HepG2 (cell line): ENCODE data around the gene NAP1L1. TPM values are rescaled to one million over a fixed set of nuclear protein-coding genes. Genes with fewer than 3 reads are reported as not detected.

ENCODE experiments used
- ATAC-seq: fragments of 200-7000 bp; cut with Tn5 transposase; 3 replicates; pipeline ENCODE4 v1.9.1; 2020; ENCODE audit warnings: mild to moderate bottlenecking, moderate library complexity
- BruUV-seq: library from RNA; stranded (reverse); fragments of 400-500 nt; replicated peaks from 2 replicates; lab custom pipeline; 2021; lab: Mats Ljungman, UMichigan
- CTCF ChIA-PET: fragments of 300-600 bp; formaldehyde crosslinking; extraction: SDS; loops from one replicate; lab custom pipeline; 2021; ENCODE audit warnings: low total read pairs, inconsistent platforms, low intra/inter-chr PET ratio; lab: Yijun Ruan, JAX
- POLR2A ChIA-PET: fragments of 350-600 bp; sonication (Branson Sonifier 250); formaldehyde crosslinking; loops from one replicate; lab custom pipeline; 2020; ENCODE audit warnings: antibody characterized with exemption, inconsistent platforms; lab: Yijun Ruan, JAX
- DNase-seq: peaks from one replicate; pipeline ENCODE4 v3.0.0-alpha.2; 2015; ENCODE audit warnings: low spot score
- FAIRE-seq: peaks from 3 replicates; lab custom pipeline; 2011; peaks lifted over from hg19 to GRCh38; lab: Jason Lieb, UNC
- H2AFZ ChIP-seq: one replicate; pipeline ENCODE4 v1.6.1; 2011; ENCODE audit warnings: low read length, inconsistent platforms
- H3K27ac ChIP-seq: fragments of 300-600 bp; 3 replicates; pipeline ENCODE4 v1.8.0; 2011; ENCODE audit warnings: mixed run types, mild to moderate bottlenecking, mixed read lengths, low read length, inconsistent platforms; ENCODE audit not compliant: insufficient read depth; ENCODE audit errors: extremely low read length
- H3K27me3 ChIP-seq, 2 experiments: fragments of 200-600 bp in 1 of 2; 2 replicates in 1 of 2; 3 replicates in 1 of 2; pipeline versions ENCODE4 v1.6.0 to v1.8.0; 2011; ENCODE audit warnings: low read length in 2 of 2, mild to moderate bottlenecking in 2 of 2, moderate library complexity in 2 of 2, inconsistent platforms in 1 of 2; ENCODE audit not compliant: insufficient read depth in 2 of 2, control insufficient read depth in 1 of 2
- H3K36me3 ChIP-seq, 2 experiments: fragments of 200-600 bp in 1 of 2; replicated peaks in 1 of 2; 2 replicates in 1 of 2; 3 replicates in 1 of 2; pipeline versions ENCODE4 v1.5.1 to v1.8.0; 2011; ENCODE audit warnings: low read length in 2 of 2, inconsistent platforms in 1 of 2; ENCODE audit not compliant: insufficient read depth in 2 of 2, control insufficient read depth in 1 of 2
- H3K4me1 ChIP-seq: 2 replicates; pipeline ENCODE4 v1.5.1; 2012; ENCODE audit warnings: low read length, inconsistent platforms; ENCODE audit not compliant: insufficient read depth
- H3K4me2 ChIP-seq: 2 replicates; pipeline ENCODE4 v1.6.0; 2011; ENCODE audit warnings: low read depth, low read length, inconsistent platforms
- H3K4me3 ChIP-seq, 3 experiments: fragments of 200-600 bp in 1 of 3; sonication (generic), shearing (Covaris generic) in 1 of 3; replicated peaks in 1 of 3; 2 replicates each; pipeline ENCODE4 v1.5.1; 2011 to 2016; ENCODE audit warnings: low read length in 3 of 3, inconsistent platforms in 2 of 3, low read depth in 2 of 3, mild to moderate bottlenecking in 2 of 3, control low read depth in 1 of 3, mixed read lengths in 1 of 3; ENCODE audit not compliant: insufficient read depth in 1 of 3
- H3K79me2 ChIP-seq: one replicate; pipeline ENCODE4 v1.6.1; 2011; ENCODE audit warnings: low read length, inconsistent platforms; ENCODE audit not compliant: insufficient read depth
- H3K9ac ChIP-seq: 2 replicates; pipeline ENCODE4 v1.6.0; 2011; ENCODE audit warnings: mild to moderate bottlenecking, low read depth, low read length, inconsistent platforms; ENCODE audit not compliant: insufficient read depth
- H3K9me3 ChIP-seq: 2 replicates; pipeline ENCODE4 v1.5.1; 2012; ENCODE audit warnings: mild to moderate bottlenecking, low read length
- H4K20me1 ChIP-seq: 2 replicates; pipeline ENCODE4 v1.6.0; 2011; ENCODE audit warnings: inconsistent platforms, mild to moderate bottlenecking, low read length, moderate library complexity; ENCODE audit not compliant: insufficient read depth
- BCL3 ChIP-seq: sonication (generic); formaldehyde crosslinking; IDR thresholded peaks from 2 replicates; pipeline ENCODE4 v1.5.1; 2020; ENCODE audit warnings: mild to moderate bottlenecking, missing genetic modification reagents, moderate library complexity
- BRCA1 ChIP-seq: sonication (generic); formaldehyde crosslinking; IDR thresholded peaks from 2 replicates; pipeline ENCODE4 v1.4.0; 2020; ENCODE audit warnings: missing genetic modification reagents
- CCDC6 ChIP-seq: sonication (generic); formaldehyde crosslinking; IDR thresholded peaks from 2 replicates; pipeline ENCODE4 v1.8.1; 2022; ENCODE audit warnings: mild to moderate bottlenecking, missing genetic modification reagents, moderate library complexity
- GABPA ChIP-seq, 2 experiments: IDR thresholded peaks; 2 replicates each; pipeline ENCODE4 v1.6.1; 2011 to 2016; ENCODE audit warnings: low read depth in 2 of 2, low read length in 1 of 2, missing biosample characterization in 1 of 2, missing genetic modification characterization in 1 of 2
- GPBP1L1 ChIP-seq: sonication (generic); formaldehyde crosslinking; IDR thresholded peaks from 2 replicates; pipeline ENCODE4 v1.5.0; 2020; ENCODE audit warnings: mild to moderate bottlenecking, missing genetic modification reagents
- MEIS1 ChIP-seq: sonication (generic); formaldehyde crosslinking; IDR thresholded peaks from 2 replicates; pipeline ENCODE4 v1.9.0; 2021; ENCODE audit warnings: mild to moderate bottlenecking, missing genetic modification reagents, moderate library complexity, borderline replicate concordance
- MIXL1 ChIP-seq: IDR thresholded peaks from 2 replicates; pipeline ENCODE4 v1.6.1; 2016
- NCOA1 ChIP-seq: sonication (generic); formaldehyde crosslinking; IDR thresholded peaks from 2 replicates; pipeline ENCODE4 v1.9.0; 2021; ENCODE audit warnings: missing genetic modification reagents
- NFATC3 ChIP-seq: sonication (generic); formaldehyde crosslinking; IDR thresholded peaks from 2 replicates; pipeline ENCODE4 v1.5.1; 2020; ENCODE audit warnings: mild to moderate bottlenecking, missing genetic modification reagents
- NFYB ChIP-seq: sonication (generic); formaldehyde crosslinking; IDR thresholded peaks from 2 replicates; pipeline ENCODE4 v1.4.0; 2020; ENCODE audit warnings: missing genetic modification reagents
- REST ChIP-seq, 2 experiments: IDR thresholded peaks; 2 replicates each; pipeline ENCODE4 v1.6.1; 2011 to 2012; ENCODE audit warnings: low read length in 2 of 2, borderline replicate concordance in 1 of 2, low read depth in 1 of 2, mild to moderate bottlenecking in 1 of 2, moderate library complexity in 1 of 2
- SCMH1 ChIP-seq: sonication (generic); formaldehyde crosslinking; IDR thresholded peaks from 2 replicates; pipeline ENCODE4 v1.9.0; 2021; ENCODE audit warnings: missing genetic modification reagents, mild to moderate bottlenecking, borderline replicate concordance
- SIX1 ChIP-seq: sonication (generic); formaldehyde crosslinking; IDR thresholded peaks from 2 replicates; pipeline ENCODE4 v1.4.0; 2020; ENCODE audit warnings: missing genetic modification reagents, borderline replicate concordance
- ZFP36 ChIP-seq: fragments of 150-350 bp; IDR thresholded peaks from 2 replicates; pipeline ENCODE4 v1.6.1; 2018; ENCODE audit warnings: borderline replicate concordance, low read length, low read depth; ENCODE audit not compliant: partially characterized antibody
- ZKSCAN8 ChIP-seq: IDR thresholded peaks from 2 replicates; pipeline ENCODE4 v1.6.1; 2016; ENCODE audit warnings: borderline replicate concordance, missing genetic modification reagents, missing compliant biosample characterization
- ZNF230 ChIP-seq: sonication (generic); formaldehyde crosslinking; IDR thresholded peaks from 2 replicates; pipeline ENCODE4 v1.4.0; 2020; ENCODE audit warnings: mild to moderate bottlenecking, missing genetic modification reagents
- ZNF615 ChIP-seq: sonication (generic); formaldehyde crosslinking; IDR thresholded peaks from 2 replicates; pipeline ENCODE4 v1.5.0; 2020; ENCODE audit warnings: mild to moderate bottlenecking, missing genetic modification reagents, borderline replicate concordance
- ZSCAN12 ChIP-seq: sonication (generic); formaldehyde crosslinking; IDR thresholded peaks from 2 replicates; pipeline ENCODE4 v1.9.0; 2021; ENCODE audit warnings: mild to moderate bottlenecking, missing genetic modification reagents
- WGBS: methylation state at CpG from one replicate; pipeline ENCODE4 v1.1.6; 2017; ENCODE audit warnings: low lambda C conversion rate; 5-methylcytosine and 5-hydroxymethylcytosine counted together
- in situ Hi-C: cut with HindIII; loops from 2 replicates; pipeline ENCODE4 v1.10.0; 2017; ENCODE audit warnings: low pct_unique_long_range_greater_than_20kb; ENCODE audit not compliant: extremely low pct_ligation_motif_present
- intact Hi-C: fragments of 100-400 bp; cut with micrococcal nuclease; formaldehyde crosslinking; loops from one replicate; pipeline ENCODE4 v1.10.0; 2022; ENCODE audit not compliant: unreplicated experiment
- polyA plus RNA-seq, 8 experiments: library from polyadenylated mRNA; depleted of rRNA in 3 of 8; stranded (reverse) in 7 of 8; unstranded in 1 of 8; fragments of >200 nt; fragmentation: Illumina TruSeq in 4 of 8; extraction: Trizol in 4 of 8; gene quantifications; 2 replicates each; pipeline versions ENCODE4 v1.2.1 to v1.2.3, GENCODE V29; 2011 to 2016; ENCODE audit warnings: low read depth in 4 of 8, missing spikeins in 1 of 8, mixed read lengths in 1 of 8; ENCODE audit not compliant: insufficient read depth in 1 of 8
- total RNA-seq, 5 experiments: library from RNA; depleted of rRNA; stranded (reverse); fragments of >200 nt; fragmentation: Illumina TruSeq; extraction: Trizol; gene quantifications; 2 replicates each; pipeline ENCODE4 v1.2.3, GENCODE V29; 2016; ENCODE audit warnings: low read depth in 1 of 5

Gene NAP1L1
- total and polyA plus RNA-seq, 2 of the 13 experiments (the other 11 are each of a cell fraction or from before 2014, with no cell fraction given), result 207 to 309 TPM

- H3K9me3 ChIP-seq, result no peaks in the 10 kb centered on the region
- H4K20me1 ChIP-seq, result no peaks in the 10 kb centered on the region
- in situ Hi-C loops, result no loop called here
- no peak overlapping the region for H3K9ac ChIP-seq
- H3K27ac ChIP-seq, result no peak overlapping the region
- intact Hi-C loops, result no loop called here
- CTCF ChIA-PET, result no interaction called here
- no peaks in the 10 kb centered on the region for H3K27me3 ChIP-seq
- FAIRE-seq, result no peak
- no peak for DNase-seq
- H3K36me3 ChIP-seq, result peaks cover 13 to 32% of the 10 kb centered on the region in 2 experiments
- ATAC-seq, result no peak
- H2AFZ ChIP-seq, result no peak overlapping the region
- no peak overlapping the region for H3K4me2 ChIP-seq
- no peak overlapping the region for H3K4me3 ChIP-seq
- H3K4me1 ChIP-seq, result no peaks in the 10 kb centered on the region
- 95% methylated on average over 4 of the region's 4 CpGs for WGBS
- no TSS peak for BruUV-seq
- POLR2A ChIA-PET, result no interaction called here
- H3K79me2 ChIP-seq, result no peaks in the 10 kb centered on the region
- no peak for TF ChIP-seq BCL3 (CRISPR knock-in tag)
- TF ChIP-seq ZNF230 (CRISPR knock-in tag), result no peak
- TF ChIP-seq GPBP1L1 (CRISPR knock-in tag), result no peak
- TF ChIP-seq NFATC3 (CRISPR knock-in tag), result no peak
- no peak for TF ChIP-seq SCMH1 (CRISPR knock-in tag)
- no peak for TF ChIP-seq GABPA (IDR thresholded peaks at IDR 0.05; ENCODE audit: low read depth, low read length)
- no peak for TF ChIP-seq GABPA (CRISPR knock-in tag; IDR thresholded peaks at IDR 0.05; ENCODE audit: low read depth)
- TF ChIP-seq NFYB (CRISPR knock-in tag), result no peak
- no peak for TF ChIP-seq NCOA1 (CRISPR knock-in tag)
- no peak for TF ChIP-seq SIX1 (CRISPR knock-in tag)
- TF ChIP-seq ZNF615 (CRISPR knock-in tag), result no peak
- no peak for TF ChIP-seq CCDC6 (CRISPR knock-in tag)
- no peak for TF ChIP-seq ZKSCAN8 (CRISPR knock-in tag)
- TF ChIP-seq BRCA1 (CRISPR knock-in tag), result no peak
- no peak for TF ChIP-seq MIXL1 (CRISPR knock-in tag)
- no peak for TF ChIP-seq ZSCAN12 (CRISPR knock-in tag)
- TF ChIP-seq ZFP36, result no peak
- TF ChIP-seq MEIS1, result no peak
- no peak for TF ChIP-seq REST (IDR thresholded peaks at IDR 0.05; ENCODE audit: borderline replicate concordance in 1 of 2, low read depth in 1 of 2, low read length in 2 of 2)
Measured at GRCh38 chr12:76049575-76050251, 34.8 kb downstream of the NAP1L1 start.
